ENCODE measurements around the gene CDH24.

The CDH24 gene

GRCh38 chr14:23057757-23058653, 685 bp upstream of the CDH24 start:
- peaks cover 18% of the 10 kb centered on the region for H3K4me1 ChIP-seq (ENCODE audit: insufficient read depth, low read length, severe bottlenecking)
- no peak overlapping the region for H3K27ac ChIP-seq (ENCODE audit: low read depth, low read length, poor library complexity, severe bottlenecking)
- H2AFZ ChIP-seq (ENCODE audit: low read length): no peak overlapping the region
- no peaks in the 10 kb centered on the region for H3K79me2 ChIP-seq (ENCODE audit: insufficient read depth, low read length)
- no peaks in the 10 kb centered on the region for H3K9me2 ChIP-seq (ENCODE audit: low read depth, low read length)
- H3K9me3 ChIP-seq (ENCODE audit: low read length): no peaks in the 10 kb centered on the region
- H3K27me3 ChIP-seq (ENCODE audit: insufficient read depth, low read length): no peaks in the 10 kb centered on the region
- H3K4me2 ChIP-seq (ENCODE audit: low read length): peak overlapping the region; percentile 81
- no peak for TF ChIP-seq EZH2 (IDR thresholded peaks at IDR 0.05; ENCODE audit: borderline replicate concordance, low read length)
- peak; percentile 95 for TF ChIP-seq CTCF (IDR thresholded peaks at IDR 0.05; ENCODE audit: low read length)
- peak overlapping the region; percentile 58 for H3K9ac ChIP-seq (ENCODE audit: low read length)
- H4K20me1 ChIP-seq (ENCODE audit: insufficient read depth, low read length): no peaks in the 10 kb centered on the region
- H3K36me3 ChIP-seq (ENCODE audit: insufficient read depth, low read length): peaks cover 44% of the 10 kb centered on the region
- H3K4me3 ChIP-seq (ENCODE audit: low read depth, low read length, poor library complexity, severe bottlenecking): peak overlapping the region; percentile 63
- no peaks in the 10 kb centered on the region for H3F3A ChIP-seq (ENCODE audit: insufficient read depth, low read length)

- no peaks in the 10 kb centered on the region for H3K27me3 ChIP-seq (ENCODE audit: insufficient read depth, low read length)
- TF ChIP-seq CTCF (IDR thresholded peaks at IDR 0.05; ENCODE audit: low read length) (peak; percentile 83), EZH2 (IDR thresholded peaks at IDR 0.05; ENCODE audit: borderline replicate concordance, low read length) (no peak)
- peak overlapping the region; percentile 81; the same call in 1 of the 2 replicates for H3K4me2 ChIP-seq (ENCODE audit: low read length)
- no peaks in the 10 kb centered on the region for H3F3A ChIP-seq (ENCODE audit: insufficient read depth, low read length)
- no peak overlapping the region for H2AFZ ChIP-seq (ENCODE audit: low read length)
- peak overlapping the region; percentile 29; the same call in 1 of the 2 replicates for H3K9ac ChIP-seq (ENCODE audit: low read length)
- H3K9me3 ChIP-seq (ENCODE audit: low read length): no peaks in the 10 kb centered on the region
- H3K36me3 ChIP-seq (ENCODE audit: insufficient read depth, low read length): peaks cover 29% of the 10 kb centered on the region
- H3K79me2 ChIP-seq (ENCODE audit: insufficient read depth, low read length): no peaks in the 10 kb centered on the region
- no peaks in the 10 kb centered on the region for H3K9me2 ChIP-seq (ENCODE audit: low read depth, low read length)
- H4K20me1 ChIP-seq (ENCODE audit: insufficient read depth, low read length): no peaks in the 10 kb centered on the region
- H3K4me1 ChIP-seq (ENCODE audit: insufficient read depth, low read length, severe bottlenecking): peaks cover 18% of the 10 kb centered on the region
- H3K27ac ChIP-seq (ENCODE audit: low read depth, low read length, poor library complexity, severe bottlenecking): no peak overlapping the region
- peak overlapping the region; percentile 63 for H3K4me3 ChIP-seq (ENCODE audit: low read depth, low read length, poor library complexity, severe bottlenecking)
Measured at GRCh38 chr14:23056145-23056955, 970 bp downstream of the CDH24 start.

- TF ChIP-seq CTCF (IDR thresholded peaks at IDR 0.05; ENCODE audit: low read length) (no peak), EZH2 (IDR thresholded peaks at IDR 0.05; ENCODE audit: borderline replicate concordance, low read length) (no peak)
- Histone ChIP-seq H3K4me1 (ENCODE audit: insufficient read depth, low read length, severe bottlenecking) (peaks cover 18% of the 10 kb centered on the region), H3K4me3 (ENCODE audit: low read depth, low read length, poor library complexity, severe bottlenecking) (no peak overlapping the region), H3K27me3 (ENCODE audit: insufficient read depth, low read length) (no peaks in the 10 kb centered on the region), H3K79me2 (ENCODE audit: insufficient read depth, low read length) (no peaks in the 10 kb centered on the region), H4K20me1 (ENCODE audit: insufficient read depth, low read length) (no peaks in the 10 kb centered on the region), H3K9ac (ENCODE audit: low read length) (no peak overlapping the region), H2AFZ (ENCODE audit: low read length) (no peak overlapping the region), H3K36me3 (ENCODE audit: insufficient read depth, low read length) (peaks cover 22% of the 10 kb centered on the region), H3K9me3 (ENCODE audit: low read length) (no peaks in the 10 kb centered on the region), H3F3A (ENCODE audit: insufficient read depth, low read length) (no peaks in the 10 kb centered on the region), H3K27ac (ENCODE audit: low read depth, low read length, poor library complexity, severe bottlenecking) (no peak overlapping the region), H3K4me2 (ENCODE audit: low read length) (no peak overlapping the region; the same call in 1 of the 2 replicates), H3K9me2 (ENCODE audit: low read depth, low read length) (no peaks in the 10 kb centered on the region)
Measured at GRCh38 chr14:23055621-23056144, 1.6 kb downstream of the CDH24 start.
